HG03354 (cell line): ENCODE data around the gene ADGRG4.
"Not testable (repeated sequence)": the region's sequence is repeated elsewhere in the genome, so short reads cannot be mapped to it uniquely, and the experiment has no call there.

Experiments
- ATAC-seq: cut with Tn5 transposase; IDR thresholded peaks from one replicate; pipeline ENCODE4 v1.9.1; 2021; ENCODE audit warnings: mild to moderate bottlenecking; ENCODE audit not compliant: unreplicated experiment, poor library complexity, severe bottlenecking

Gene ADGRG4, protein sequence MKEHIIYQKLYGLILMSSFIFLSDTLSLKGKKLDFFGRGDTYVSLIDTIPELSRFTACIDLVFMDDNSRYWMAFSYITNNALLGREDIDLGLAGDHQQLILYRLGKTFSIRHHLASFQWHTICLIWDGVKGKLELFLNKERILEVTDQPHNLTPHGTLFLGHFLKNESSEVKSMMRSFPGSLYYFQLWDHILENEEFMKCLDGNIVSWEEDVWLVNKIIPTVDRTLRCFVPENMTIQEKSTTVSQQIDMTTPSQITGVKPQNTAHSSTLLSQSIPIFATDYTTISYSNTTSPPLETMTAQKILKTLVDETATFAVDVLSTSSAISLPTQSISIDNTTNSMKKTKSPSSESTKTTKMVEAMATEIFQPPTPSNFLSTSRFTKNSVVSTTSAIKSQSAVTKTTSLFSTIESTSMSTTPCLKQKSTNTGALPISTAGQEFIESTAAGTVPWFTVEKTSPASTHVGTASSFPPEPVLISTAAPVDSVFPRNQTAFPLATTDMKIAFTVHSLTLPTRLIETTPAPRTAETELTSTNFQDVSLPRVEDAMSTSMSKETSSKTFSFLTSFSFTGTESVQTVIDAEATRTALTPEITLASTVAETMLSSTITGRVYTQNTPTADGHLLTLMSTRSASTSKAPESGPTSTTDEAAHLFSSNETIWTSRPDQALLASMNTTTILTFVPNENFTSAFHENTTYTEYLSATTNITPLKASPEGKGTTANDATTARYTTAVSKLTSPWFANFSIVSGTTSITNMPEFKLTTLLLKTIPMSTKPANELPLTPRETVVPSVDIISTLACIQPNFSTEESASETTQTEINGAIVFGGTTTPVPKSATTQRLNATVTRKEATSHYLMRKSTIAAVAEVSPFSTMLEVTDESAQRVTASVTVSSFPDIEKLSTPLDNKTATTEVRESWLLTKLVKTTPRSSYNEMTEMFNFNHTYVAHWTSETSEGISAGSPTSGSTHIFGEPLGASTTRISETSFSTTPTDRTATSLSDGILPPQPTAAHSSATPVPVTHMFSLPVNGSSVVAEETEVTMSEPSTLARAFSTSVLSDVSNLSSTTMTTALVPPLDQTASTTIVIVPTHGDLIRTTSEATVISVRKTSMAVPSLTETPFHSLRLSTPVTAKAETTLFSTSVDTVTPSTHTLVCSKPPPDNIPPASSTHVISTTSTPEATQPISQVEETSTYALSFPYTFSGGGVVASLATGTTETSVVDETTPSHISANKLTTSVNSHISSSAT (N-terminal part only)

DNA sequence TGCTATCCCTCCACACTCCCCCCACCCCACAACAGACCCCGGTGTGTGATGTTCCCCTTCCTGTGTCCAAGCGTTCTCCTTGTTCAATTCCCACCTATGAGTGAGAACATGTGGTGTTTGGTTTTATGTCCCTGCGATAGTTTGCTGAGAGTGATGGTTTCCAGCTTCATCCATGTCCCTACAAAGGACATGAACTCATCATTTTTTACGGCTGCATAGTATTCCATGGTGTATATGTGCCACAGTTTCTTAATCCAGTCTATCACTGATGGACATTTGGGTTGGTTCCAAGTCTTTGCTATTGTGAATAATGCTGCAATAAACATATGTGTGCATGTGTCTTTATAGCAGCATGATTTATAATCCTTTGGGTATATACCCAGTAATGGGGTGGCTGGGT is at the start of gene ADGRG4:
ADGRG4 (plus strand) TSS at position 243 of the 400 bp plus-strand sequence. CDS start 7,815 bp downstream, outside the sequence.
- not testable (repeated sequence) for ATAC-seq

GRCh38 chrX:136251041-136251991 is 49.4 kb upstream of the ADGRG4 start, which contains the start of gene MAP7D3:
MAP7D3 (minus strand) TSS chrX:136251400; CDS start chrX:136251358, 42 bp downstream.
- peak; percentile 85 for ATAC-seq

- no peak for ATAC-seq
These were observed 45.2 kb upstream of the ADGRG4 start for GRCh38 chrX:136255541-136255940.

GRCh38 chrX:136256026-136256425 is 44.7 kb upstream of the ADGRG4 start:
- ATAC-seq, result no peak

- ATAC-seq, result no peak
These were observed 41.8 kb upstream of the ADGRG4 start for GRCh38 chrX:136258951-136259350.

DNA sequence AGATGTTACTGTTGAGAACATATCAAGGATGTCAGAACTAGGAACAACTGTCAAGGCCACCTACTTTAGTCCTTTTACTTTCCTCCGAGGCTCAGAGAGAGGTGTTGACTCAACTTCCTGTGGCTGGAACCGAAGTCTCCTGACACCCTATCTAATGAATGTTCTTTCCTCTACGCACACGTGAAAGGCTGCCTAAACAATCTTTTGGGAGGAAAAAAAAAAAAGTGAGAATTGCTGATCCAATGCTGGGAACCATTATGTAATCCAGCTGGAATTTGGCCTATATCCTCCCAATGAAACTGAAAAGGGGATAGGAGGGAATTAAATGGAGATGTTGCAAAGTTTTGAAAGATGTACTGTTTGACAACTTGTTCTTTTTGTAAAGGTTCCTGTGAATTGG is 41.2 kb upstream of the ADGRG4 start:
- no peak for ATAC-seq

- ATAC-seq, result no peak
These were observed 40.0 kb upstream of the ADGRG4 start for GRCh38 chrX:136260776-136261175.

- ATAC-seq, result no peak
These were observed 39.4 kb upstream of the ADGRG4 start for GRCh38 chrX:136261321-136261720.

GRCh38 chrX:136262243-136262642 is 38.5 kb upstream of the ADGRG4 start:
- ATAC-seq, result no peak

DNA sequence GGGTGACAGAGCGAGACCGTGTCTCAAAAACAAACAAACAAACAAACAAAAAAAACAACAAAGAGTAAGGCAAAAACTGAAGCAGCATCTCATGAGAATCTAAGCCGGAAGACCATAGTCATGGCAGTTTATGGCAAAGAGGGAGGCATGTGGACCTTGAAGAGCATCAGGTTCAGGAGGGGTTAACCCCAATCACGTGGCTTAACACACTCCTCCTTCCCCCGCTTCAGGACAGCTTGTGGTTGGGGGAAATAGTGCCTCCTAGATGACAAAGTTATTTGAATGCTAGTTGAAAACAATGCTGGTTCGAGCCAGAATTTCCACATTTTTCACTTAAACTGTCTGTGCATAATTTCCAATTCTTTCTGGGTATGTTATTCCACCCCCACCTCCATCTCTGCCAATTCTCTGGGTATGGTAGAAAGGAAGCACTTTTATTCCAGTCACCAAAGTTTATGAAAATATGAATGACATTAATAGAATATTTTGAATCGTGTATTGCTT is 37.9 kb upstream of the ADGRG4 start:
- ATAC-seq, result no peak

- ATAC-seq, result no peak
These were observed 33.9 kb upstream of the ADGRG4 start for GRCh38 chrX:136266828-136267227.

DNA sequence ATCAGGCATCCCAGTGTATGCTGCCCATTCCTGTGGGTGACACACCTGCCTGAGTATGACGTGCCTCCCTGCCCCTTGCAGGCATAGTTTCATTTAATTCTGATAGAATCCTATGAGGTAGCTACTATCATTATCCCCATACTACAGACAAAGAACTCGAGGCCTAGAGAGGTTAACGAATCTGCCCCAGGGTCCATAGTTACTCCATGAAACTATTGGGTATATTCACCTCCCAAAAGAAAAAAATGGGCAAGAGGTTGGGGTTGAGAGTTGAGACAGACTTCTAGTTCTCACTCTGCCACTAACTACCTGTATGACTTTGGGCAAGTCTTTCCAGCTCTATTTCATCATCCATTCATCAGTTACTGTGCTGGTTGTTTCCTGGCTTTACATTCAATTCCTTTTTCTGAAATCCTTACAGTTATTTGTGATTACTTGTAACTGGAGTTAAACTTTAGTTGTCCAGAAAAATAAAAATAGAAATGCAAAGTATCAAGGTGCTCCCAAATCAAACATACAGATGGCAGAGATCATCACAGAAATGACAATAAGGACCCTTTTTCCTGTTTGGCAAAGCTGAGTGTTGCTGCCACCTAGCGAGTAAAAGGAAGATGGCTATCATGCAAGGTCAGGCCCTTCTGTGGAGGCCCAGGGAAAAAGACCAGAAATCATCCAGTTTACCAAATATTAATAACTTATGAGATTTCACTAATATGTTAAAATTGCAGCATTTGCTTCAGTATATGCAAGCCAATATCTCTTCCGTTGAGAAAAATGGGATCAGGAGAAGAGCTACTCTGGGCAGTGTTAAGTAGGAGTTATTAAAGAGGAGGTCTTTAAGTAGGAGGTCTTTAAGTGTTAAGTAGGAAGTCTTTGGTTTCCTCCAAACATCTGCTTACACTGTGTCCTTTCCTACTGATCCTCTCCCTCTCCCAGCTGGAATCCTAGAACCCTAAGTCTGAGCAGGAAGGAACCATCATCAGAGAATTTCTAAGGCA is 32.4 kb upstream of the ADGRG4 start:
- peak; percentile 75 for ATAC-seq

GRCh38 chrX:136269921-136270320 is 30.8 kb upstream of the ADGRG4 start:
- ATAC-seq, result no peak

- ATAC-seq, result peak; percentile 64
These were observed 29.5 kb upstream of the ADGRG4 start for GRCh38 chrX:136271300-136271699.

- ATAC-seq, result no peak
These were observed 28.4 kb upstream of the ADGRG4 start for GRCh38 chrX:136272325-136272724.

DNA sequence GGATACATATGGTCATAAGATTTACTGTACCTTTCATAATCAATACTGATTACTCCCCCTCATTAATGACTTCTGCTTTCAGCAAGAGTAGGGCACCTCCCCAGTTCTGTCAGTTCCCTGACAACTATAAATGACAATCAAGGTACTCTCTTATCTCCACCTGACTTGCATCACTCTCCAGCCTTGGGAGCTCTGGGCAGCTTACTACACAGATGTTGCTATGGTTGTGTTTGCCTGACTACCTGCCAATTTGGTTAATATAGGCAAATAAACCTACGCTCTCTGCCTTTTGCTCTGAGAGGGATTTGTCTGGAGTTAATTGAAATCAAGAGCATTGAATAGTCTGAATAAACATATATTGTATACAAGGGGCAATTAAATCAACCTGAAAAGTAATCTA is 26.8 kb upstream of the ADGRG4 start:
- no peak for ATAC-seq

DNA sequence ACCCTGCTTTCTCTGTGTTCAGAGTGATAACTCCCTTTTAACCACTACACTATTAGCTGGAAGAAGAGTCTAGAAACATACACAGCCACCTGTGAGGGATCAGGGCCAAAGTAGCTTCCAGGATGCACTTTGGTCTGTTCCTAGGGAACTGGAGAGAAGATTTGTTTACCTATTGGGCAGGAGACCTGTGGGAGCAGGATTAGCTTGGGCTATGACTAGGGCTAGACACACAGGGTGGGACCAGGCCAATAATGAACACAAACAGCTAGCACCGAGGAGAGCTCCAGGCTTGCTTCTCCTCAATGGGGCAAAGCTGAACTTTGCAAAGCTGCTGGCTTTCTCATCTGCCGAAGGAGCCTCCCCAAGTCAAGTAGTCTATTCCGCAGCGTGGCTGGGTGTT is 25.2 kb upstream of the ADGRG4 start:
- ATAC-seq, result no peak
